Fibroblast of lung (primary cell): ENCODE measurements around the gene ZCCHC14.

Experiments used
- CTCF ChIP-seq, 2 donors: IDR thresholded peaks in 1 of 2; conservative IDR thresholded peaks in 1 of 2; 1 replicate in 1 of 2; 2 replicates in 1 of 2; pipeline ENCODE4 v1.5.1; 2011 to 2012; ENCODE audit warnings: low read length in 2 of 2, control low read depth in 1 of 2, inconsistent platforms in 1 of 2, low read depth in 1 of 2, mild to moderate bottlenecking in 1 of 2
- EZH2 ChIP-seq: IDR thresholded peaks from 2 replicates; pipeline ENCODE4 v1.5.1; 2012; ENCODE audit warnings: low read length, control low read depth, mild to moderate bottlenecking; ENCODE audit errors: missing control alignments

GRCh38 chr16:87395181-87395842 lies 97.5 kb downstream of the ZCCHC14 start:
- no peak for TF ChIP-seq CTCF (conservative IDR thresholded peaks at IDR 0.05 in 1 of 2, IDR thresholded peaks at IDR 0.05 in 1 of 2; ENCODE audit: low read depth in 1 of 2, low read length in 2 of 2)
- no peak for TF ChIP-seq EZH2
